NCI-H1048 (cell line): ENCODE results near the gene PINK1.
"Not testable (repeated sequence)": the region's sequence is repeated elsewhere in the genome, so short reads cannot be mapped to it uniquely, and the experiment has no call there.

Experiments used
- DNase-seq: peaks from one replicate; lab custom pipeline; 2025; lab: John Stamatoyannopoulos, UW

The PINK1 gene

GRCh38 chr1:20633190-20634064 lies at the start of gene PINK1:
PINK1 (plus strand) TSS chr1:20633458; CDS start chr1:20633549, 91 bp downstream.
- peak; percentile 28 for DNase-seq

- no peak for DNase-seq
Measured at GRCh38 chr1:20584890-20585289, 48.4 kb upstream of the PINK1 start.

- no peak for DNase-seq
Measured at GRCh38 chr1:20586953-20587660, 46.2 kb upstream of the PINK1 start.

GRCh38 chr1:20587661-20588053 lies 45.6 kb upstream of the PINK1 start:
- no peak for DNase-seq

- no peak for DNase-seq
Measured at GRCh38 chr1:20588634-20589225, 44.5 kb upstream of the PINK1 start, which contains the start of gene CDA. CDA (plus strand) TSS chr1:20589097; CDS start chr1:20589130, 33 bp downstream.

- DNase-seq: no peak
Measured at GRCh38 chr1:20589331-20590278, 43.7 kb upstream of the PINK1 start.

- no peak for DNase-seq
Measured at GRCh38 chr1:20590306-20590777, 42.9 kb upstream of the PINK1 start.

GRCh38 chr1:20593756-20594155 lies 39.5 kb upstream of the PINK1 start:
- DNase-seq: no peak

- DNase-seq: no peak
Measured at GRCh38 chr1:20594746-20595145, 38.5 kb upstream of the PINK1 start.

GRCh38 chr1:20596106-20596505 lies 37.2 kb upstream of the PINK1 start:
- no peak for DNase-seq

- no peak for DNase-seq
Measured at GRCh38 chr1:20597650-20598049, 35.6 kb upstream of the PINK1 start.

- DNase-seq: no peak
Measured at GRCh38 chr1:20600156-20600555, 33.1 kb upstream of the PINK1 start.

- no peak for DNase-seq
Measured at GRCh38 chr1:20601129-20601825, 32.0 kb upstream of the PINK1 start.

- DNase-seq: no peak
Measured at GRCh38 chr1:20602851-20603450, 30.3 kb upstream of the PINK1 start.

GRCh38 chr1:20603504-20604464 lies 29.5 kb upstream of the PINK1 start:
- no peak for DNase-seq

- DNase-seq: no peak
Measured at GRCh38 chr1:20604678-20605077, 28.6 kb upstream of the PINK1 start.

- not testable (repeated sequence) for DNase-seq
Measured at GRCh38 chr1:20606801-20607570, 26.3 kb upstream of the PINK1 start.

- no peak for DNase-seq
Measured at GRCh38 chr1:20609541-20609940, 23.7 kb upstream of the PINK1 start.
